Measurements from ENCODE around the gene PANK4. TPM values are rescaled to one million over a fixed set of nuclear protein-coding genes. Genes with fewer than 3 reads are reported as not detected.
"Not testable (repeated sequence)": the region's sequence is repeated elsewhere in the genome, so short reads cannot be mapped to it uniquely, and the experiment has no call there.

The PANK4 gene
- total RNA-seq, 1 experiment from 2014 or later = 37.8 TPM

DNA sequence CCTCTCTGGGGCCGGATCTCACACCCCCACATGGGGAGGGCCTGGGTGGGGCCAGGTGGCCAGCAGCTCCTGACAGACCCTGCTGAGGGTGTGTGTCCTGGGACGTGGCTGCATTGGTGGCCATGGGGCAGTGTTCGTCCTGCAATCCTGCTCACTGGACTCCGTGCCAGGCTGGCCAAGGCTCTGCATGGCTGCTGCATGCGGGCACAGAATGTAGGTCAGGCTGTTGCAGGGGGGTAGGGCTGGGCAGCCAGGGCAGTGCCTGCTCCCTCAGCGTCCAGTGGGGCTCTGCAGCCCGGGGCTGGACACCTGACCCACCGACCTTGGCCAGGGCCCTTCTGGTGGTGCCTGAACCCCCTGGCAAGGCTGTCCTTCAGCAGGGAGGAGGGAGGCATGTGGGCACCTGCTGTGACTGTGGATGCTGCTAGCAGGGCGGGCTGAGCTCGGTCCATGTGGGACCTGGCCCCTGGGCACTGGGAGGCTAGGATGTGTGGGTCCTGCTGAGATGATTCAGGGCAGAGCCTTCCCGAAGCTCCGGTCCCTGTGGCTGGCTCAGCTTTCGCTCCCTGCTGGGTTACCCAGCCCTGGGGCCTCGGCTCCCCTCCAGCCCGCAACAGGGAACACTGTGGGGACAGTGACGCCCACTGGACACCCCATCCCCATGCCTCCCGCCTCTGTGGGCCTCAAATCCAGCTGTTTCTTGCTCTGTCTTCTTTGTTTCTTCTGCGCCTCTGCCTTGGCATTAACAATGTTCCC, 65.2 kb downstream of the PANK4 start:
- DNase-seq (ENCODE audit: low spot score) = no peak

DNA sequence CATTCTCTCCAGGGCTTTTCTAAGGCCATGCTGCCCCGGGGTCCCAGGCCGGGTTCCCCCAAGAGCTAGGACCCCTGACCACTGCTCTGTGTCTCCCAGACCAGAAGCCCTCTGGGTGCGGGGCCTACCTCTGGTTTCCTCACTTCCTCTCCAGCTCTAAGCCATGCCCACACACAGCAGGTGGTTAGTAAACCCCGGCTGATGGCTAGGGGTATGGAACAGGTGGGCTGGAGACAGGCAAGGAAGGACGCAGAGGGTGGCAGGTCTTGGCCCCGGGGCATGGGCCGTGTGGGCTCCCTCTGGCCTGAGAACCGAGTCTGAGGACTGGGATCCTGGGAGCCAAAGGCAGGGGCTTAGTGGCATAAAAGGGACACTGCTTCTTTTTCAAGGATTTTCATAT, 66.2 kb downstream of the PANK4 start:
- DNase-seq (ENCODE audit: low spot score) = no peak

DNA sequence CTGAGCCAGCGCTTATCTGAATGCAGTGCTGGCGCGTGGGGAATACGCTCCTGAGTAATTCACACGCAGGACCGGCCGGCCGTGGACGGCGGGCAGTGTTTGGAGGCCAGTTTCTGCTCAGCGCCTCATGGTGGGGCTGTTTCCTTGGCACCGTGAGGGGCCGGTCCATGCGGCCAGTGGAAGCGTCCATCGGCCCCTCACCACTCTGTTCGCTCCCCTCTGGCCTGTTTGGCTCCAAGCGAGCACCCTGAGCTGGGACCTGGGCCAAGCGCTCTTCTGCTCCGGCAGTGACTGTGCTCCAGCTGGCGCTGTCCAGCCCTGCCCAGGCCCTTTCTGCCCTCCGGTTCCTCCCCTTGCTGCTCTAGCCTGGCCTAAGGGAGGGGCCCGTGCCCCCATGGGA, 66.6 kb downstream of the PANK4 start:
- no peak for DNase-seq (ENCODE audit: low spot score)

DNA sequence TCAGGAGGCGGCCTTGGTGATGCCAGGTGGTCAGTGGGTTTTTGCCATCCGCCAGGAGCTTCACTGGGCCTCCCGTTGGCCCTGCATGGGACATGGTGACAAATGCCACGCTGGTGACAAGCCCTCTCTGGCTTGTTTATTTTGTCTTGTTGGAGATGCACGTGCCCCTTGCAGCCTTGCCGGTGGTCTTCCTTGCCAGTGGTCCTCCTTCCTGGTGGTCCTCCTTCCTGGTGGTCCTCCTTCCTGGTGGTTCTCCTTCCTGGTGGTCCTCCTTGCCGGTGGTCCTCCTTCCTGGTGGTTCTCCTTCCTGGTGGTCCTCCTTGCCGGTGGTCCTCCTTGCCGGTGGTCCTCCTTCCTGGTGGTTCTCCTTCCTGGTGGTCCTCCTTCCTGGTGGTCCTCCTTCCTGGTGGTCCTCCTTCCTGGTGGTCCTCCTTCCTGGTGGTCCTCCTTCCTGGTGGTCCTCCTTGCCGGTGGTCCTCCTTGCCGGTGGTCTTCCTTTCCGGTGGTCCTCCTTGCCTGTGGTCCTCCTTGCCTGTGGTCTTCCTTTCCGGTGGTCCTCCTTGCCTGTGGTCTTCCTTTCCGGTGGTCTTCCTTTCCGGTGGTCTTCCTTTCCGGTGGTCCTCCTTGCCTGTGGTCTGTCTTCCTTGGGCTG, 67.2 kb downstream of the PANK4 start:
- not testable (repeated sequence) for DNase-seq (ENCODE audit: low spot score)

DNA sequence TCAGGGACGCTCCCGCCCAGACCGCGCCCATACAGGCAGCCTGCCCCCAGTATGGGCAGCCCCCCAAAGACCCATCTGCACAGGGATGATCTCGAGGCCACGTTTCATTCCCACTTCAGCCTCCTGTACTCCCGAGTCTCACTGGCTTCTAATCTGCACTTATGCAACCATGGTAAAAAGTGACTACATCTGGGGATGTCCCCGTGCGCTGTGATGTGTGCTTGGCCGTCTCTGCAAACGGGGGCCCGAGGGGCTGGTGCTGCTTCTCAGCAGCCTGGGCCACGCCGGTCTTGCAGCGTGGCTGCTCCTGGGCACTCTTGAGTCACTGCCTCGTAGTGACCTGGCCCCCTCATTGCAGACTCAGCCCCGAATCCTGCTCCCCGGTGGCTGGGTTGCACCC, 67.7 kb downstream of the PANK4 start:
- no peak for DNase-seq (ENCODE audit: low spot score)

Other genes with a start within 250 kb of the PANK4 start
- gene MORN1, start 135.0 kb downstream of the PANK4 start, total RNA-seq (2014; rRNA removed; shearing (Covaris generic)) = 19.3 and 23.6 TPM in 2 replicates
- 60.1 and 66.2 TPM in 2 replicates for gene RER1, start 134.8 kb downstream of the PANK4 start, total RNA-seq (2014; rRNA removed; shearing (Covaris generic))
- 72.2 and 76.7 TPM in 2 replicates for gene PEX10, start 114.0 kb downstream of the PANK4 start, total RNA-seq (2014; rRNA removed; shearing (Covaris generic))
- gene PLCH2, start 50.3 kb downstream of the PANK4 start, total RNA-seq (2014; rRNA removed; shearing (Covaris generic)) = 3.1 and 5.3 TPM in 2 replicates
- 0.28 and 0.42 TPM in 2 replicates for gene HES5, start 3.7 kb upstream of the PANK4 start, total RNA-seq (2014; rRNA removed; shearing (Covaris generic))
- gene TNFRSF14, start 29.8 kb upstream of the PANK4 start, total RNA-seq (2014; rRNA removed; shearing (Covaris generic)) = 77.4 and 85.6 TPM in 2 replicates
- gene PRXL2B, start 60.2 kb upstream of the PANK4 start, total RNA-seq (2014; rRNA removed; shearing (Covaris generic)) = 90.1 and 101 TPM in 2 replicates
- 21.3 and 23.0 TPM in 2 replicates for gene MMEL1, start 106.4 kb upstream of the PANK4 start, total RNA-seq (2014; rRNA removed; shearing (Covaris generic))

All from HT-29 (cell line).